GM12891 (cell line): ENCODE data around the gene SLBP.
"Not testable (repeated sequence)": the region's sequence is repeated elsewhere in the genome, so short reads cannot be mapped to it uniquely, and the experiment has no call there.

Experiments
- DNase-seq: peaks from one replicate; pipeline ENCODE4 v3.0.0; 2011; ENCODE audit warnings: low spot score; ENCODE audit not compliant: insufficient read length
- FAIRE-seq: peaks from 2 replicates; lab custom pipeline; 2011; peaks lifted over from hg19 to GRCh38; lab: Jason Lieb, UNC
- PAX5 ChIP-seq: IDR thresholded peaks from 2 replicates; pipeline ENCODE4 v1.6.1; 2011; ENCODE audit warnings: low read length, moderate library complexity, mild to moderate bottlenecking; ENCODE audit not compliant: insufficient read depth, severe bottlenecking
- POLR2A ChIP-seq: IDR thresholded peaks from 2 replicates; pipeline ENCODE4 v1.6.1; 2011; ENCODE audit warnings: low read depth, low read length, control low read depth
- POLR2AphosphoS5 ChIP-seq: IDR thresholded peaks from 2 replicates; pipeline ENCODE4 v1.6.1; 2011; ENCODE audit warnings: low read depth, low read length, control low read depth
- POU2F2 ChIP-seq: IDR thresholded peaks from 2 replicates; pipeline ENCODE4 v1.6.1; 2011; ENCODE audit warnings: low read depth, mild to moderate bottlenecking, control low read depth, low read length, moderate library complexity
- SPI1 ChIP-seq: IDR thresholded peaks from 2 replicates; pipeline ENCODE4 v1.6.1; 2011; ENCODE audit warnings: low read depth, low read length, control low read depth
- TAF1 ChIP-seq: IDR thresholded peaks from 2 replicates; pipeline ENCODE4 v1.6.1; 2011; ENCODE audit warnings: low read depth, low read length, control low read depth

The SLBP gene

GRCh38 chr4:1675802-1676137 is 36.3 kb downstream of the SLBP start:
- FAIRE-seq (no peak), DNase-seq (no peak)
- TF ChIP-seq PAX5 (no peak), POLR2AphosphoS5 (no peak), TAF1 (no peak), POLR2A (no peak), SPI1 (no peak), POU2F2 (no peak)

GRCh38 chr4:1675136-1675801 is 36.9 kb downstream of the SLBP start:
- DNase-seq: no peak
- no peak for FAIRE-seq
- TF ChIP-seq POU2F2: no peak
- TF ChIP-seq SPI1: no peak
- TF ChIP-seq TAF1: no peak
- TF ChIP-seq POLR2AphosphoS5: no peak
- TF ChIP-seq PAX5: no peak
- TF ChIP-seq POLR2A: no peak

- TF ChIP-seq SPI1 (no peak), POU2F2 (no peak), POLR2AphosphoS5 (no peak), POLR2A (no peak), PAX5 (no peak), TAF1 (no peak)
- DNase-seq (no peak), FAIRE-seq (no peak)
Measured at GRCh38 chr4:1674682-1675081, 37.4 kb downstream of the SLBP start.

- TF ChIP-seq SPI1: no peak
- FAIRE-seq: no peak
- DNase-seq: no peak
Measured at GRCh38 chr4:1673671-1674070, 38.4 kb downstream of the SLBP start.

- not testable (repeated sequence) for DNase-seq, FAIRE-seq
Measured at GRCh38 chr4:1671011-1671410, 41.1 kb downstream of the SLBP start.

- no peak for FAIRE-seq
- TF ChIP-seq SPI1 (no peak), POLR2A (no peak), POLR2AphosphoS5 (no peak), POU2F2 (no peak), PAX5 (no peak), TAF1 (no peak)
- DNase-seq: no peak
Measured at GRCh38 chr4:1670279-1670678, 41.8 kb downstream of the SLBP start.

- no peak for FAIRE-seq
- DNase-seq: no peak
- TF ChIP-seq TAF1 (no peak), SPI1 (no peak), POU2F2 (no peak), POLR2AphosphoS5 (no peak), PAX5 (no peak), POLR2A (no peak)
Measured at GRCh38 chr4:1669850-1670249, 42.3 kb downstream of the SLBP start.

- FAIRE-seq (no peak), DNase-seq (no peak)
- TF ChIP-seq PAX5: no peak
Measured at GRCh38 chr4:1669270-1669669, 42.8 kb downstream of the SLBP start.

- DNase-seq: no peak
- FAIRE-seq: no peak
- TF ChIP-seq SPI1: no peak
Measured at GRCh38 chr4:1668488-1668840, 43.7 kb downstream of the SLBP start.

- no peak for FAIRE-seq
- TF ChIP-seq PAX5: no peak
- DNase-seq: no peak
Measured at GRCh38 chr4:1667273-1667672, 44.8 kb downstream of the SLBP start.

- DNase-seq: no peak
- no peak for FAIRE-seq
- TF ChIP-seq PAX5 (no peak), POLR2AphosphoS5 (no peak), SPI1 (no peak)
Measured at GRCh38 chr4:1666391-1666790, 45.7 kb downstream of the SLBP start.

GRCh38 chr4:1664141-1664540 is 48.0 kb downstream of the SLBP start:
- no peak for DNase-seq
- no peak for FAIRE-seq
- TF ChIP-seq POLR2AphosphoS5: no peak
- TF ChIP-seq POLR2A: no peak

GRCh38 chr4:1663549-1663948 is 48.6 kb downstream of the SLBP start:
- FAIRE-seq (no peak), DNase-seq (no peak)
- TF ChIP-seq PAX5 (no peak), POU2F2 (no peak), SPI1 (no peak), POLR2AphosphoS5 (no peak), POLR2A (no peak), TAF1 (no peak)
